H1 (cell line): Measurements from ENCODE around the gene COL4A3. TPM values are rescaled to one million over a fixed set of nuclear protein-coding genes. Genes with fewer than 3 reads are reported as not detected.

Experiments
- BCL11A ChIP-seq, 2 experiments: IDR thresholded peaks; one replicate each; pipeline ENCODE4 v1.6.1; 2011; ENCODE audit warnings: low read depth in 2 of 2, low read length in 2 of 2, mild to moderate bottlenecking in 2 of 2
- CBX8 ChIP-seq: fragments of 300-800, 300-1000 bp; sonication (generic); IDR thresholded peaks from 2 replicates; pipeline ENCODE4 v1.7.1; 2016; ENCODE audit warnings: low read depth, low read length, borderline replicate concordance
- EGR1 ChIP-seq: IDR thresholded peaks from 2 replicates; pipeline ENCODE4 v1.6.1; 2011; ENCODE audit warnings: low read depth, low read length, borderline replicate concordance
- EZH2 ChIP-seq: fragments of 200-600 bp; sonication (generic); IDR thresholded peaks from 2 replicates; pipeline ENCODE4 v1.7.1; 2012; ENCODE audit warnings: low read depth, mild to moderate bottlenecking, moderate library complexity, low read length, inconsistent platforms; ENCODE audit not compliant: severe bottlenecking
- GABPA ChIP-seq: IDR thresholded peaks from 2 replicates; pipeline ENCODE4 v1.6.1; 2011; ENCODE audit warnings: mild to moderate bottlenecking, low read length, moderate library complexity, borderline replicate concordance; ENCODE audit not compliant: insufficient read depth
- JUND ChIP-seq: IDR thresholded peaks from 2 replicates; pipeline ENCODE4 v1.6.1; 2011; ENCODE audit warnings: mild to moderate bottlenecking, improper control_type of control experiment, low read length
- KDM4A ChIP-seq: IDR thresholded peaks from one replicate; pipeline ENCODE4 v1.7.1; 2012; ENCODE audit warnings: low read depth, mild to moderate bottlenecking, moderate library complexity, low read length, inconsistent platforms; ENCODE audit not compliant: severe bottlenecking
- SUZ12 ChIP-seq: fragments of 200-600 bp; sonication (generic); IDR thresholded peaks from 2 replicates; pipeline ENCODE4 v1.6.1; 2012; ENCODE audit warnings: mild to moderate bottlenecking, inconsistent platforms, low read length, moderate library complexity, mixed read lengths
- polyA plus RNA-seq, 7 experiments: library from polyadenylated mRNA; depleted of rRNA in 3 of 7; stranded (reverse) in 5 of 7; unstranded in 2 of 7; fragments of >200 nt in 5 of 7; fragments of 200-250 nt in 2 of 7; gene quantifications; 1 replicate in 5 of 7; 2 replicates in 1 of 7; 4 replicates in 1 of 7; pipeline versions ENCODE4 v1.2.1 to v1.2.3, GENCODE V29; 2011 to 2013; ENCODE audit warnings: missing spikeins in 2 of 7, mixed read lengths in 2 of 7
- total RNA-seq: library from RNA; stranded (reverse); fragmentation: NEBNext Ultra II Directional; extraction: Animal tissue kit (Norgen Biotek cat#: 25700); gene quantifications from 2 replicates; pipeline ENCODE4 v1.2.1, GENCODE V29; 2021
- TF ChIP-seq, protein P1 (sequence below): fragments of 300-600 bp; sonication (generic); IDR thresholded peaks from 2 replicates; pipeline ENCODE4 v1.7.1; 2012; ENCODE audit warnings: low read length, moderate library complexity, mild to moderate bottlenecking, inconsistent platforms; ENCODE audit not compliant: insufficient replicate concordance
- TF ChIP-seq, protein P2 (sequence below): IDR thresholded peaks from 2 replicates; pipeline ENCODE4 v1.6.1; 2011; ENCODE audit warnings: low read depth, mild to moderate bottlenecking, low read length; ENCODE audit not compliant: insufficient read depth

The COL4A3 gene
- total and polyA plus RNA-seq, 2 of the 8 experiments (the other 6 are each of a cell fraction or from before 2014, with no cell fraction given) = 0.12 to 0.17 TPM

GRCh38 chr2:227146456-227146855 is 18.0 kb upstream of the COL4A3 start (continued):
- TF ChIP-seq, protein P1, sequence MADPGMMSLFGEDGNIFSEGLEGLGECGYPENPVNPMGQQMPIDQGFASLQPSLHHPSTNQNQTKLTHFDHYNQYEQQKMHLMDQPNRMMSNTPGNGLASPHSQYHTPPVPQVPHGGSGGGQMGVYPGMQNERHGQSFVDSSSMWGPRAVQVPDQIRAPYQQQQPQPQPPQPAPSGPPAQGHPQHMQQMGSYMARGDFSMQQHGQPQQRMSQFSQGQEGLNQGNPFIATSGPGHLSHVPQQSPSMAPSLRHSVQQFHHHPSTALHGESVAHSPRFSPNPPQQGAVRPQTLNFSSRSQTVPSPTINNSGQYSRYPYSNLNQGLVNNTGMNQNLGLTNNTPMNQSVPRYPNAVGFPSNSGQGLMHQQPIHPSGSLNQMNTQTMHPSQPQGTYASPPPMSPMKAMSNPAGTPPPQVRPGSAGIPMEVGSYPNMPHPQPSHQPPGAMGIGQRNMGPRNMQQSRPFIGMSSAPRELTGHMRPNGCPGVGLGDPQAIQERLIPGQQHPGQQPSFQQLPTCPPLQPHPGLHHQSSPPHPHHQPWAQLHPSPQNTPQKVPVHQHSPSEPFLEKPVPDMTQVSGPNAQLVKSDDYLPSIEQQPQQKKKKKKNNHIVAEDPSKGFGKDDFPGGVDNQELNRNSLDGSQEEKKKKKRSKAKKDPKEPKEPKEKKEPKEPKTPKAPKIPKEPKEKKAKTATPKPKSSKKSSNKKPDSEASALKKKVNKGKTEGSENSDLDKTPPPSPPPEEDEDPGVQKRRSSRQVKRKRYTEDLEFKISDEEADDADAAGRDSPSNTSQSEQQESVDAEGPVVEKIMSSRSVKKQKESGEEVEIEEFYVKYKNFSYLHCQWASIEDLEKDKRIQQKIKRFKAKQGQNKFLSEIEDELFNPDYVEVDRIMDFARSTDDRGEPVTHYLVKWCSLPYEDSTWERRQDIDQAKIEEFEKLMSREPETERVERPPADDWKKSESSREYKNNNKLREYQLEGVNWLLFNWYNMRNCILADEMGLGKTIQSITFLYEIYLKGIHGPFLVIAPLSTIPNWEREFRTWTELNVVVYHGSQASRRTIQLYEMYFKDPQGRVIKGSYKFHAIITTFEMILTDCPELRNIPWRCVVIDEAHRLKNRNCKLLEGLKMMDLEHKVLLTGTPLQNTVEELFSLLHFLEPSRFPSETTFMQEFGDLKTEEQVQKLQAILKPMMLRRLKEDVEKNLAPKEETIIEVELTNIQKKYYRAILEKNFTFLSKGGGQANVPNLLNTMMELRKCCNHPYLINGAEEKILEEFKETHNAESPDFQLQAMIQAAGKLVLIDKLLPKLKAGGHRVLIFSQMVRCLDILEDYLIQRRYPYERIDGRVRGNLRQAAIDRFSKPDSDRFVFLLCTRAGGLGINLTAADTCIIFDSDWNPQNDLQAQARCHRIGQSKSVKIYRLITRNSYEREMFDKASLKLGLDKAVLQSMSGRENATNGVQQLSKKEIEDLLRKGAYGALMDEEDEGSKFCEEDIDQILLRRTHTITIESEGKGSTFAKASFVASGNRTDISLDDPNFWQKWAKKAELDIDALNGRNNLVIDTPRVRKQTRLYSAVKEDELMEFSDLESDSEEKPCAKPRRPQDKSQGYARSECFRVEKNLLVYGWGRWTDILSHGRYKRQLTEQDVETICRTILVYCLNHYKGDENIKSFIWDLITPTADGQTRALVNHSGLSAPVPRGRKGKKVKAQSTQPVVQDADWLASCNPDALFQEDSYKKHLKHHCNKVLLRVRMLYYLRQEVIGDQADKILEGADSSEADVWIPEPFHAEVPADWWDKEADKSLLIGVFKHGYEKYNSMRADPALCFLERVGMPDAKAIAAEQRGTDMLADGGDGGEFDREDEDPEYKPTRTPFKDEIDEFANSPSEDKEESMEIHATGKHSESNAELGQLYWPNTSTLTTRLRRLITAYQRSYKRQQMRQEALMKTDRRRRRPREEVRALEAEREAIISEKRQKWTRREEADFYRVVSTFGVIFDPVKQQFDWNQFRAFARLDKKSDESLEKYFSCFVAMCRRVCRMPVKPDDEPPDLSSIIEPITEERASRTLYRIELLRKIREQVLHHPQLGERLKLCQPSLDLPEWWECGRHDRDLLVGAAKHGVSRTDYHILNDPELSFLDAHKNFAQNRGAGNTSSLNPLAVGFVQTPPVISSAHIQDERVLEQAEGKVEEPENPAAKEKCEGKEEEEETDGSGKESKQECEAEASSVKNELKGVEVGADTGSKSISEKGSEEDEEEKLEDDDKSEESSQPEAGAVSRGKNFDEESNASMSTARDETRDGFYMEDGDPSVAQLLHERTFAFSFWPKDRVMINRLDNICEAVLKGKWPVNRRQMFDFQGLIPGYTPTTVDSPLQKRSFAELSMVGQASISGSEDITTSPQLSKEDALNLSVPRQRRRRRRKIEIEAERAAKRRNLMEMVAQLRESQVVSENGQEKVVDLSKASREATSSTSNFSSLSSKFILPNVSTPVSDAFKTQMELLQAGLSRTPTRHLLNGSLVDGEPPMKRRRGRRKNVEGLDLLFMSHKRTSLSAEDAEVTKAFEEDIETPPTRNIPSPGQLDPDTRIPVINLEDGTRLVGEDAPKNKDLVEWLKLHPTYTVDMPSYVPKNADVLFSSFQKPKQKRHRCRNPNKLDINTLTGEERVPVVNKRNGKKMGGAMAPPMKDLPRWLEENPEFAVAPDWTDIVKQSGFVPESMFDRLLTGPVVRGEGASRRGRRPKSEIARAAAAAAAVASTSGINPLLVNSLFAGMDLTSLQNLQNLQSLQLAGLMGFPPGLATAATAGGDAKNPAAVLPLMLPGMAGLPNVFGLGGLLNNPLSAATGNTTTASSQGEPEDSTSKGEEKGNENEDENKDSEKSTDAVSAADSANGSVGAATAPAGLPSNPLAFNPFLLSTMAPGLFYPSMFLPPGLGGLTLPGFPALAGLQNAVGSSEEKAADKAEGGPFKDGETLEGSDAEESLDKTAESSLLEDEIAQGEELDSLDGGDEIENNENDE = no peak
- TF ChIP-seq GABPA = no peak
- TF ChIP-seq JUND = no peak
- TF ChIP-seq EGR1 = no peak
- TF ChIP-seq, protein P2, sequence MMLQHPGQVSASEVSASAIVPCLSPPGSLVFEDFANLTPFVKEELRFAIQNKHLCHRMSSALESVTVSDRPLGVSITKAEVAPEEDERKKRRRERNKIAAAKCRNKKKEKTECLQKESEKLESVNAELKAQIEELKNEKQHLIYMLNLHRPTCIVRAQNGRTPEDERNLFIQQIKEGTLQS = no peak
- no peak for TF ChIP-seq KDM4A
- no peak for TF ChIP-seq BCL11A (IDR thresholded peaks at IDR 0.05; ENCODE audit: low read depth in 2 of 2, low read length in 2 of 2)
- no peak for TF ChIP-seq SUZ12
- no peak for TF ChIP-seq CBX8
- TF ChIP-seq EZH2 = no peak
